GM12878 (cell line): Measurements from ENCODE around the gene EPHA2. TPM values are rescaled to one million over a fixed set of nuclear protein-coding genes. Genes with fewer than 3 reads are reported as not detected.

Experiments used
- BCL11A ChIP-seq: IDR thresholded peaks from 2 replicates; pipeline ENCODE4 v1.6.1; 2011; ENCODE audit warnings: low read depth, low read length
- BMI1 ChIP-seq: fragments of 450-650 bp; IDR thresholded peaks from 2 replicates; pipeline ENCODE4 v1.6.1; 2016; ENCODE audit warnings: mild to moderate bottlenecking, moderate library complexity, borderline replicate concordance
- DPF2 ChIP-seq: fragments of 450-650 bp; IDR thresholded peaks from 2 replicates; pipeline ENCODE4 v1.6.1; 2017; ENCODE audit warnings: mild to moderate bottlenecking
- HSF1 ChIP-seq: fragments of 150-350 bp; IDR thresholded peaks from 2 replicates; pipeline ENCODE4 v1.6.1; 2014; ENCODE audit warnings: mild to moderate bottlenecking, low read depth, low read length
- IKZF1 ChIP-seq: fragments of 450-650 bp; conservative IDR thresholded peaks from 2 replicates; pipeline ENCODE4 v1.6.1; 2017; ENCODE audit warnings: antibody characterized with exemption, mild to moderate bottlenecking
- JUND ChIP-seq: IDR thresholded peaks from 2 replicates; pipeline ENCODE4 v1.6.1; 2012; ENCODE audit warnings: low read depth, mild to moderate bottlenecking, low read length, improper control_type of control experiment, moderate library complexity
- NR2C2 ChIP-seq: IDR thresholded peaks from 2 replicates; pipeline ENCODE4 v1.6.1; 2011; ENCODE audit warnings: borderline replicate concordance, low read depth; ENCODE audit not compliant: control insufficient read depth, insufficient read length
- NR2F1 ChIP-seq: fragments of 450-650 bp; conservative IDR thresholded peaks from 2 replicates; pipeline ENCODE4 v1.6.1; 2017; ENCODE audit warnings: mild to moderate bottlenecking
- SIN3A ChIP-seq: IDR thresholded peaks from 2 replicates; pipeline ENCODE4 v1.6.1; 2012; ENCODE audit warnings: low read depth, low read length, improper control_type of control experiment
- SKIL ChIP-seq: fragments of 450-650 bp; IDR thresholded peaks from 2 replicates; pipeline ENCODE4 v1.6.1; 2017; ENCODE audit warnings: mild to moderate bottlenecking, low read depth, inconsistent platforms; ENCODE audit not compliant: poor library complexity, severe bottlenecking
- SPI1 ChIP-seq: IDR thresholded peaks from 2 replicates; pipeline ENCODE4 v1.6.1; 2011; ENCODE audit warnings: low read depth, mild to moderate bottlenecking, low read length, moderate library complexity, borderline replicate concordance; ENCODE audit not compliant: insufficient read depth
- USF2 ChIP-seq: IDR thresholded peaks from 2 replicates; pipeline ENCODE4 v1.6.1; 2011; ENCODE audit warnings: low read depth, low read length, improper control_type of control experiment, borderline replicate concordance
- ZZZ3 ChIP-seq: IDR thresholded peaks from 2 replicates; pipeline ENCODE4 v1.6.1; 2011; ENCODE audit warnings: low read depth; ENCODE audit not compliant: control insufficient read depth, insufficient read length
- polyA plus RNA-seq, 11 experiments: library from polyadenylated mRNA; depleted of rRNA in 4 of 11; unstranded in 6 of 11; stranded (reverse) in 5 of 11; fragments of >200 nt; fragmentation: Nextera tagmentation in 4 of 11; fragmentation: Illumina TruSeq in 1 of 11; extraction: Ambion mirVana in 4 of 11; extraction: Trizol in 1 of 11; gene quantifications; 1 replicate in 1 of 11; 2 replicates in 10 of 11; pipeline versions ENCODE4 v1.2.1 to v1.2.3, GENCODE V29; 2011 to 2016; ENCODE audit warnings: inconsistent platforms in 2 of 11, missing spikeins in 2 of 11, low read depth in 1 of 11
- total RNA-seq, 4 experiments: library from RNA; depleted of rRNA in 3 of 4; stranded (reverse); fragments of >200 nt in 3 of 4; fragmentation: Illumina TruSeq in 1 of 4; extraction: Trizol in 1 of 4; gene quantifications; 2 replicates each; pipeline versions ENCODE4 v1.2.1 to v1.2.3, GENCODE V29; 2013 to 2021
- TF ChIP-seq, protein P1 (sequence below): fragments of 450-650 bp; IDR thresholded peaks from 2 replicates; pipeline ENCODE4 v1.6.1; 2014; ENCODE audit warnings: mild to moderate bottlenecking

Gene EPHA2
- total and polyA plus RNA-seq, 10 of the 15 experiments (the other 5 are each of a cell fraction or from before 2014, with no cell fraction given), result 0.04 to 0.51 (median 0.23) TPM; not detected in 2

DNA sequence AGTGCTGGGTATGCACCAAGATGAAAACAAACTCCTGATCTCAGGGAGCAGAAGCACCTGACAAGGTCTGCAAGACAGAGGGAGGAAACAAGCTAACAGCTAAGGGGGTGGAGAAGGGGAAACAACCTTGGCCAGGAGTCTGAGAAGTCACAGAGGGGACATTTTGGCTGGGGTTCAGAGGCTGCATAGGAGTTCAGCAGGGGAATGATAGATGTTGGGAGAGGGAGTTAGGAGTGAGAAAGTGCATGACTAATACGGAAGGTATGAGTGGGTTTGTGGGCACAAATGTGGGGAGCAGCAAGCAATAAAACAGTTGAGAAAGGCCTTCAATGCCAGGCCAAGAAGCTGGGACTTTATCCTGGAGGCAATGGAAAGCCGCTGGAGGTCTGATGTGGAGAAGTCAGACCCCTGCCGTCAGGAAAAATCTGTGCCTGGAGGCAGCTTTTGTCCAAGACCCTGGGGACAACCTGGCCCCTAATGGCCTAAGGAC, 16.4 kb downstream of the EPHA2 start (continued):
- TF ChIP-seq HSF1, result no peak
- TF ChIP-seq JUND, result no peak
- TF ChIP-seq BCL11A, result no peak
- TF ChIP-seq ZZZ3, result no peak
- no peak for TF ChIP-seq NR2F1
- no peak for TF ChIP-seq IKZF1
- no peak for TF ChIP-seq BMI1
- no peak for TF ChIP-seq NR2C2
- TF ChIP-seq, protein P1, sequence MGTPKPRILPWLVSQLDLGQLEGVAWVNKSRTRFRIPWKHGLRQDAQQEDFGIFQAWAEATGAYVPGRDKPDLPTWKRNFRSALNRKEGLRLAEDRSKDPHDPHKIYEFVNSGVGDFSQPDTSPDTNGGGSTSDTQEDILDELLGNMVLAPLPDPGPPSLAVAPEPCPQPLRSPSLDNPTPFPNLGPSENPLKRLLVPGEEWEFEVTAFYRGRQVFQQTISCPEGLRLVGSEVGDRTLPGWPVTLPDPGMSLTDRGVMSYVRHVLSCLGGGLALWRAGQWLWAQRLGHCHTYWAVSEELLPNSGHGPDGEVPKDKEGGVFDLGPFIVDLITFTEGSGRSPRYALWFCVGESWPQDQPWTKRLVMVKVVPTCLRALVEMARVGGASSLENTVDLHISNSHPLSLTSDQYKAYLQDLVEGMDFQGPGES, result no peak
- no peak for TF ChIP-seq SPI1
- TF ChIP-seq SKIL, result no peak
- TF ChIP-seq DPF2, result no peak
- TF ChIP-seq USF2, result no peak
- no peak for TF ChIP-seq SIN3A
